Immature natural killer cell (primary cell): ENCODE data around the gene CDK6. TPM values are rescaled to one million over a fixed set of nuclear protein-coding genes. Genes with fewer than 3 reads are reported as not detected.
A peak's percentile ranks its signal among the peaks of the same experiment; 100 is the strongest.

Experiments
- DNase-seq, 3 donors: peaks; one replicate each; pipeline ENCODE4 v3.0.0; 2022; ENCODE audit warnings: mixed read lengths in 1 of 3
- H3K27ac Mint-ChIP-seq, 6 donors: one replicate each; pipeline ENCODE4 v1.8.0; 2020; ENCODE audit warnings: mixed read lengths in 6 of 6, mild to moderate bottlenecking in 5 of 6, inconsistent platforms in 4 of 6, moderate library complexity in 3 of 6
- H3K27me3 Mint-ChIP-seq, 3 donors: one replicate each; pipeline ENCODE4 v1.8.0; 2020 to 2021; ENCODE audit warnings: low read depth in 3 of 3, mild to moderate bottlenecking in 3 of 3, mixed read lengths in 3 of 3, moderate library complexity in 3 of 3, inconsistent platforms in 1 of 3
- H3K36me3 Mint-ChIP-seq, 3 donors: one replicate each; pipeline ENCODE4 v1.8.0; 2020; ENCODE audit warnings: mixed read lengths in 3 of 3, inconsistent platforms in 2 of 3, mild to moderate bottlenecking in 2 of 3
- H3K4me1 Mint-ChIP-seq, 2 donors: one replicate each; pipeline ENCODE4 v1.8.0; 2020; ENCODE audit warnings: inconsistent platforms in 2 of 2, mild to moderate bottlenecking in 2 of 2, mixed read lengths in 2 of 2, moderate library complexity in 1 of 2
- H3K4me3 Mint-ChIP-seq, 5 donors: one replicate each; pipeline ENCODE4 v1.8.0; 2020; ENCODE audit warnings: mild to moderate bottlenecking in 5 of 5, mixed read lengths in 5 of 5, inconsistent platforms in 3 of 5, moderate library complexity in 3 of 5
- H3K9me3 Mint-ChIP-seq, 6 donors: one replicate each; pipeline ENCODE4 v1.8.0; 2020; ENCODE audit warnings: mild to moderate bottlenecking in 6 of 6, mixed read lengths in 6 of 6, inconsistent platforms in 4 of 6, moderate library complexity in 3 of 6
- polyA plus RNA-seq, 3 donors: library from polyadenylated mRNA; unstranded; fragments of 300-500 nt; fragmentation: Illumina TruSeq; gene quantifications; one replicate each; pipeline ENCODE4 v1.2.3, GENCODE V29; 2021

Gene CDK6
- polyA plus RNA-seq, 3 donors from 2014 or later = 11.1 to 21.2 (median 15.8) TPM

DNA sequence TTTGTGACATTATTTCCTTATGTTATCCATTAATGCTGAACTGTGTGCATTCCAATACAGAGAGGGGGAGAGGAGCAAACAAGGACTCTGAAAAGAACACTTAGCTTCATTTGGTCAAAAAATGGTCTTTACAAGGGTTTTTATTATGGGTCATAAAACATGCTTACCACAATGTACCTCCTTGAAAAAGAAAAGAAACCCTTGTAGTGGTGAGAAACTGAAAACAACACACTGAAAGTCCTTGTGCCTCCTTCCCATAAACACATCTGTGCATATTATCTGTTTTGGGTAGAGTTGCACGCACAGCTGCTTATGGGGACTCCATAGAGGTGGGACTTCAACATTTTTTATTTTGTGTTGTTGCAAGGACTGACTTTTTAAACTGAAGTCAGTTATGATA is 98.7 kb downstream of the CDK6 start:
- Mint-ChIP-seq H3K36me3 (peaks cover 0 to 13% (median 0%) of the 10 kb centered on the region in 3 donors), H3K4me3 (no peak overlapping the region), H3K9me3 (no peaks in the 10 kb centered on the region), H3K4me1 (peaks cover 3 to 7% of the 10 kb centered on the region in 2 donors), H3K27ac (no peak overlapping the region), H3K27me3 (no peaks in the 10 kb centered on the region)
- DNase-seq = no peak

DNA sequence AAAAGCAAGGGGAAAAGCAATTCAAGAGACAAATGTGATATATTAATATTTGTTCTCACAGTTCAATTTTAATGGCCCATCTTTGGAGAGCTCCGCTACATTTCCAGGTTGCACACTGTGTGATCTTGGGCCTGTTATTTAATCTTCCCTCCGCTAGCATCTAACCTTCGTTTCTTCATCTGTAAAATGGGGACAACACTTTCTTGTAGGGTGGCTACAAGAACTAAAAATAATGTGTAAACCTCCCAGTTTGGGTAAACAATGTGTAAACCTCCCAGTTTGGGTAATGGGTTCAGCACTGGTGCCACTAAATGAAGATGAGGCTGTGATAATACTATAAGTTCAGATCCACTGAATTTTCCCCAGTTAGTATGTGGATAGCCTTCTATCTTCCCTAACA is 99.5 kb downstream of the CDK6 start:
- Mint-ChIP-seq H3K27me3 (no peaks in the 10 kb centered on the region), H3K4me1 (peaks cover 3 to 7% of the 10 kb centered on the region in 2 donors), H3K27ac (no peak overlapping the region), H3K4me3 (no peak overlapping the region), H3K9me3 (no peaks in the 10 kb centered on the region), H3K36me3 (peaks cover 0 to 13% (median 0%) of the 10 kb centered on the region in 3 donors)
- DNase-seq = no peak

DNA sequence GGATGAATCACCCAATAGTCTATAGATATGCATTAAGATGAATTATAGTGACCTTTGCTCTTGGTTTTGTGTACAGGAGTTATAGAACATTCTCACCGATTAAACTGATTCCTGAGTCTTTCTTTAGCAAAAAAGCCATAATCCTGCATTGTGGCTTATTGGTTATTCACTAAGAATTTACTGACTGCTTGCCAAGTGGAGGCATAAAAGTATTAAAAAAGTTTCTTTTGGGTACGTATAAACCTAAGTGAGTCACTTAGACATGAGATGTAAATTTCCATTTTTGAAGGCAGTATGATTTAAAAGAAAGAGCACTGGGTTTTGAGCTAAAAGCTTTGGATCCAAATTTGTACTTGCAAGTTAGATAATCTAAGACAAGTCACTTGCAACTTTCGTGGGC is 100.7 kb downstream of the CDK6 start:
- H3K27ac Mint-ChIP-seq = no peak overlapping the region
- H3K36me3 Mint-ChIP-seq = peaks cover 0 to 13% (median 0%) of the 10 kb centered on the region in 3 donors
- H3K9me3 Mint-ChIP-seq = no peaks in the 10 kb centered on the region
- H3K4me1 Mint-ChIP-seq = peaks cover 6 to 12% of the 10 kb centered on the region in 2 donors
- no peak for DNase-seq
- H3K4me3 Mint-ChIP-seq = no peak overlapping the region
- no peaks in the 10 kb centered on the region for H3K27me3 Mint-ChIP-seq

DNA sequence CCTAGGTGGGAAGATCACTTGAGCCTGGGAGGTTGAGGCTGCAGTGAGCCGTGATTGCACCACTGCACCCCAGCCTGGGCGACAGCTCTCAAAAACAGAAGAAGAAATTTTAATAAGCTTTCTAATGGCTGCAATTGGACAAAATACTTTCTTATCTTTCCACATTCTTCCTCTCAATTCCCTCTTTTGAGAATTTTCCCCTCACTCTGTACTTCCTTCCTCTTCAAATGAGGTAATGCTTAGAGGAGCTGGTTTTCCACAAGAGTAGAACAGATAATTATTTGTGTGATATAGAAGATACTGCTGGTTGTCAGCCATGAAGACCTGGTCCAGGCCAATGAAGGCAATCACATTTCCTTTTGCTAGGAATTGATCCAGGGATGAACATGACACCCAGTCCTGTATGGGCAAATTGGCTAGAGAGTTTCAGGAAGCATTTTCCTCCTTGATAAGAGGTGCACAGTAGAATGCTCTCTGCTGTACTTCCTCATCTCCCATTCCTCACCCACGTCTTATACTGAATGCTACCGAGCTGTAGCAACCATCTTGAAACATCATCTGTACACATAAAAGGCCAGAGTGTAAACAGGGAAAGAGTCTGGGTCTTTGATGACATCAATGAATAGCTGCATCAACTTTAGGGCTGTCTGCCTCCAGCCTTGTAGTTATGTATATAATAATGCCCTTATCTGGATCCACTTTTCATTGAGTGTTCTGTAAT is 103.9 kb downstream of the CDK6 start:
- Mint-ChIP-seq H3K9me3 (no peaks in the 10 kb centered on the region), H3K27me3 (no peaks in the 10 kb centered on the region), H3K4me3 (no peak overlapping the region), H3K36me3 (peaks cover 0 to 13% (median 0%) of the 10 kb centered on the region in 3 donors), H3K4me1 (peaks cover 8 to 21% of the 10 kb centered on the region in 2 donors), H3K27ac (peak overlapping the region in 1 of 6 donors; percentile 6)
- no peak for DNase-seq

DNA sequence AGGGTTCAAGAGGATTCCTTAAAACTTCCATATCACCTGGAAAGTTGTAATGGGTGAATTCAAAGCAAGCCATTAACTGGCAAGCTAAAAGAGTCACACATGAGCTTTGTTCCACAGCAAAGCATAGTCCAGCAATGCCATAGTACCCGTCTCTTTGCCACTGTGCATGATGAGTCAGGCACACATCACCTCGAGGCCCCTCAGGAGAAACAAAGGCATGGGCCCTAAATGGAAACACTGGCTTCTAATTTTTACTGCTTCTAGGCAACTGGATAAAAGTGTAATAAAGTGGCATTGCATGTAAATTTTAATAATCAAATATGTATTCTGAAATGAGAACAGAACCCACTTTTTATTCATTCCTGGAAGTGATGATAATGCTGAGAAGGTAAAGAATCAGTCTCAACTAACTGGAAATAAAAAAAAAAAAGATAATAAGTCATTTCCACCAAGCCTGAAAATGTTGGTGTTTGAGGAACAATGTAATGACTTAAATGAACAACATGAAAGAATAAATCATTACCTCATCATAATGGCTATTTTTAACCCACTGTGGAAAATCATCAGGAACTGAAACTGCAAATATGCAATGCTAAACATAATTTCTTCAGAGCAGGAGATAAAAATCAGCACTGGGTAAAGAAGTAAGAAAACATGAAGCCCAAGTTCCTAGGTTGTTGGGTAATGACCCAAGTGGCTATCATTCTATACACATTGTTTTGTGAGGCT is 104.9 kb downstream of the CDK6 start:
- DNase-seq = no peak
- H3K27ac Mint-ChIP-seq = peak overlapping the region in 1 of 6 donors; percentile 41
- peaks cover 0 to 12% (median 0%) of the 10 kb centered on the region in 3 donors for H3K36me3 Mint-ChIP-seq
- H3K27me3 Mint-ChIP-seq = no peaks in the 10 kb centered on the region
- peaks cover 8 to 21% of the 10 kb centered on the region in 2 donors for H3K4me1 Mint-ChIP-seq
- H3K4me3 Mint-ChIP-seq = no peak overlapping the region
- H3K9me3 Mint-ChIP-seq = no peaks in the 10 kb centered on the region

DNA sequence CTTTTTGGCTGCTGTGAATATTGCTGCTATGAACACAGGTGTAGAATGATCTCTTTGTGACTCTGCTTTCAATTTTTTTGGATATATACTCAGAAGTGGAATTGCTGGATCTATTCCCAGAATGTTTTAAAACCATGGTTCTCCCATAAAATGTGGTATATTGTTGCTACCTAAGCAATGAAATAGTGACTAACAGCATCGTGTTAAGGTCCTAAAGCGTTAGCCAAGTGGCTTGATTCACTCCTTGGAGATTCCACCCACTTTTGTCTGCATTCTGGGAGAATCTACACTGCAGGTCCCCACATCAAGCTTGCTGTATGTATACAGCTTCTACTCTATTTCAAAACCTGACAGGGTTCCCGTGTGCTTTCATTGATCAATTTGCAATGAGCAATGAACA is 105.6 kb downstream of the CDK6 start:
- no peaks in the 10 kb centered on the region for H3K27me3 Mint-ChIP-seq
- peak overlapping the region in 1 of 6 donors; percentile 39 for H3K27ac Mint-ChIP-seq
- H3K4me1 Mint-ChIP-seq = peaks cover 8 to 21% of the 10 kb centered on the region in 2 donors
- no peaks in the 10 kb centered on the region for H3K9me3 Mint-ChIP-seq
- no peak overlapping the region for H3K4me3 Mint-ChIP-seq
- no peak for DNase-seq
- H3K36me3 Mint-ChIP-seq = peaks cover 0 to 8% (median 0%) of the 10 kb centered on the region in 3 donors

DNA sequence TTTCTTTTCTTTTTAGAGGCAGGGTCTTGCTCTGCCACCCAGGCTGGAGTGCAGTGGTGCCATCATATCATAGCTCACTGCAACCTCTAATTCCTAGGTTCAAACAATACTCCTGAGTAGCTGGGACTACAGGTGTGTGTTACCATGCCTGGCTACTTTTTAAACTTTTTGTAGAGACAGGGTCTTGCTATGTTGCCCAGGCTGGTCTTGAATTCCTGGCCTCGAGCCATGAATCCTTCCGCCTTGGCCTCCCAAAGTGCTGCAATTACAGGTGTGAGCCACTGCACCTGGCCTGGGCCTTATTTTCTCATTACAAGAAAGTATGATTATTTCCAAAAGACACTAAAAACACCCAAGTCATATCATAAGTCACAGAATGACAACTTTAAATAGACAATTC is 106.6 kb downstream of the CDK6 start:
- no peak for DNase-seq
- Mint-ChIP-seq H3K27ac (peak overlapping the region in 1 of 6 donors; percentile 37), H3K9me3 (no peaks in the 10 kb centered on the region), H3K36me3 (peaks cover 6 to 8% (median 8%) of the 10 kb centered on the region in 3 donors), H3K27me3 (no peaks in the 10 kb centered on the region), H3K4me1 (peaks cover 10 to 21% of the 10 kb centered on the region in 2 donors), H3K4me3 (no peak overlapping the region)

DNA sequence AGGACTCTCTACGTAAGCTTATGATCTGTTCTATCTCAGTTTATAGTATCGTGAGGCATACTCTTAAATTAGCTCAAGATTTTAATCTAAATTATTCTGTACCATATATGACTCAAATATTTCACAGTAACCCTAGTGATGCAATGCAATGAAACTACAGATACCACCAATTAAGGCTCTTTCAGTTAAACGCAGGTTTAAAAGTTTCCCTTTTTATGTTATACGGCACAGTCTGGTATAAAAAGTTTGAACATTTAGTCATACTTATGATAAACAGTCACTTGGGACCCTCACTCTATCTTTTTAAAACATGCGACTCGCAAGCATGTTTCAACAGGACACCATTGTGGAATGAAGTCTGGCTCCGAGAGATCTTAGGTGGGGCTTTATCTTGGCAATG is 107.2 kb downstream of the CDK6 start:
- Mint-ChIP-seq H3K4me1 (peaks cover 10 to 21% of the 10 kb centered on the region in 2 donors), H3K9me3 (no peaks in the 10 kb centered on the region), H3K4me3 (no peak overlapping the region), H3K36me3 (peaks cover 2 to 13% (median 13%) of the 10 kb centered on the region in 3 donors), H3K27me3 (no peaks in the 10 kb centered on the region), H3K27ac (no peak overlapping the region)
- DNase-seq = no peak

DNA sequence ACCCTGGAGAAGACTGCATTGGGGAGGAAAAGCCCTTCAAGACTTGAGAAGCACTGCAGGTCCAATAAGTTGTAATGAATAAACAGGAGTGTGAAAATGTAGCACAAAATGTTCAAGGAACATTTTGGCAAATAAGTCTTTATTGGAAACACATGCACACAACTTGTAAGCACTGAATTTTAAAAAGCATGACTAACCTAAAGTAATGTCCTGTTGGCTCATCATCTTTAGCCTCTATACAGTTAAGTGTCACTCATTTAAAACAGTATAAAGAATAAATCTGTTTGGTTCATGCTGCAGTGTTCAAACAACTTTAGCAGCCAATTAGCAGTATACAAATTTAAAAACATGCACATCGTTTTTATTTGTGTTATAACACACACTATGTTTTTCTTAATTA is 108.6 kb downstream of the CDK6 start:
- H3K4me3 Mint-ChIP-seq = no peak overlapping the region
- H3K9me3 Mint-ChIP-seq = no peaks in the 10 kb centered on the region
- DNase-seq = no peak
- H3K4me1 Mint-ChIP-seq = peaks cover 10 to 21% of the 10 kb centered on the region in 2 donors
- peaks cover 0 to 20% (median 20%) of the 10 kb centered on the region in 3 donors for H3K36me3 Mint-ChIP-seq
- no peaks in the 10 kb centered on the region for H3K27me3 Mint-ChIP-seq
- H3K27ac Mint-ChIP-seq = no peak overlapping the region

DNA sequence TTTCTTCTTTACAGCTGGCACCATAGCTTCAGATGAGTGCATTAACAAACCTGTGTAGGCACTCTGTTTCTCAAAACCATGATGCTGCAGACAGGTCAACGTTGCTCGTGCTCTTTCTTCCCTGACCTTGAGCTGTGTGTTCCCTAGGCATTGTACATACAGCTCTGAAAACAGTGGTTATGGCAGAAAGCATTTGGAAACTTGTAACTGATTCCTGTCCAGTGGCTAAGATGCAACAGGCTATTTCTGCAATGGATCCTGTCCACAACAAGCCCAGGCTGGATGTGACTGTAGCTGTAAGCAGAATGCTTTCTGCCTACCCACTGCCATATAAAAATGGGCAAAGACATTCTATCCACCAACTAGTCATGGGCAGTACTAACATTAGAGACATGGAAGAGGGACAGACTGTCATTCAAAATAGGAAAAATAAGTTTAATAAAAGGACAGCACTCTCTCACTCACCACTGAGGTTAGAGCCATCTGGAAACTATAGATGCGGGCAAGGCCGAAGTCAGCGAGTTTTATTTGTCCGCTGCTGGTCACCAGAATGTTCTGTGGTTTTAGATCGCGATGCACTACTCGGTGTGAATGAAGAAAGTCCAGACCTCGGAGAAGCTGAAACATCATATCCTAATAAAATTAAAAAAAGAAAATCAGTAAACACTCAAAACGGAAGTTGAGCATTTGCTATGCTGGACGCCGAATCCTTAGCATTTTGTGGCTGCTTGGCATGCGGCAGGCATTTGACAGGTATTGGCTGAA is 111.0 kb downstream of the CDK6 start:
- Mint-ChIP-seq H3K4me3 (no peak overlapping the region), H3K27ac (no peak overlapping the region)

DNA sequence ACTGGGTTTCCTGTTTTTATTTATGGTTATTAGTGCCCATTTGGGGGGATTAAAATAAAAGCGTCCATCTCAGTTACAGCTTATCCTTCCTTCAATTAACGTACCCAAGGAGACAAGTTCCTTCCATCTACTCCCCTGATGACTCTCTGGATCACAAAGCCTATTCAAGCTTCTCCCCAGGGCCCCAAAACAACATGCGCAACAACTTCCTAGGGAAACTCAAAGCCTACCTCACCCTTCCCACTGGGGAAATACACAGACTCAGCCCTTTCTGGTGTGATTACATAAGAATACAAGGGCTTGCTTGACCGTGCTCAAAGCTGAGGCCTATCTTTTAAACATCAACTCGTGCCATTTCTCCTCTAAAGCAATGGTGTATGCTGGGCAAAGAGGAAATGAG is 112.4 kb downstream of the CDK6 start:
- Mint-ChIP-seq H3K36me3 (peaks cover 0 to 20% (median 20%) of the 10 kb centered on the region in 3 donors), H3K4me3 (no peak overlapping the region), H3K27ac (no peak overlapping the region), H3K4me1 (peaks cover 7 to 10% of the 10 kb centered on the region in 2 donors), H3K9me3 (no peaks in the 10 kb centered on the region), H3K27me3 (no peaks in the 10 kb centered on the region)
- DNase-seq = no peak

More for the DNA sequence above, 111.0 kb downstream of the CDK6 start:
- Mint-ChIP-seq H3K9me3 (no peaks in the 10 kb centered on the region), H3K27me3 (no peaks in the 10 kb centered on the region), H3K36me3 (peaks cover 0 to 20% (median 20%) of the 10 kb centered on the region in 3 donors), H3K4me1 (peaks cover 3 to 13% of the 10 kb centered on the region in 2 donors)
- DNase-seq = no peak

DNA sequence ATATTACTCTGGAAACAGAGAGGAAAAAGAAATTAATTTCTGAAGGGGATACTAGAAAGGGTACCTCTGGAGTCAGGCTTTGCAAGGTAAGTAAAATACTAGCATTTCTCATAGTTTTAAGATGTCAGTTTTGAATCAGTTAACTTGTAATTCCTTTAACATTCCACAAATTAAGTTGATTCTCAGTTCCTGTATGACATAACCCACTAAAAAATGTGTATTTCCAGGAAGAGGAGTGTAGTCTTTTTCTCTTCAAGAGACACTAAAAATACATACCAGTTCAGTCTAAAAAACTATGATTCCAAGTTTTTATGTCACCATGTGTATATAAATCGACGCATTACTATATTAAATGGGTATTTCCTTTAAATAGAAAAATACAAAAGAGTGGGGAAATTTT is 113.2 kb downstream of the CDK6 start:
- Mint-ChIP-seq H3K27me3 (no peaks in the 10 kb centered on the region), H3K4me3 (no peak overlapping the region), H3K4me1 (peaks cover 15 to 18% of the 10 kb centered on the region in 2 donors), H3K9me3 (no peaks in the 10 kb centered on the region), H3K27ac (no peak overlapping the region), H3K36me3 (peaks cover 0 to 20% (median 20%) of the 10 kb centered on the region in 3 donors)
- no peak for DNase-seq

DNA sequence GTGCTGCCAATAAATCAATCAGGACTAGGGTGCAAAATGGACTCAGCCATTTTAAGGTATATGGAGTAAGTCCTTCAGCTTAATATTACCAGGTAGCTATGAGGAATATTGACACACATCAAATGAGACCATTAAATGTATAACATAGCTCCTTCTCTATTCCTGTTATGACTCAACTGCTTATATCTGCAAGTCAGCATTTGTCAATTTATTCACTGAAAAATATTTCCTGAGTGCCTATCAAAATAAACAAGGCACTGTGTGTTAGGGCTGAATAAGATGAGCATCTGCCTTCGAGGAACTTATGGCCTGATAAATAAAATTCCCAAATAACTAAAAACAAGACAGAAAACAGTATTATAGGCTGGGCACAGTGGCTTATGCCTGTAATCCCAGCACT is 113.8 kb downstream of the CDK6 start:
- no peak overlapping the region for H3K4me3 Mint-ChIP-seq
- no peaks in the 10 kb centered on the region for H3K9me3 Mint-ChIP-seq
- H3K4me1 Mint-ChIP-seq = peaks cover 21 to 24% of the 10 kb centered on the region in 2 donors
- no peak for DNase-seq
- no peak overlapping the region for H3K27ac Mint-ChIP-seq
- H3K27me3 Mint-ChIP-seq = peaks cover 0 to 4% (median 0%) of the 10 kb centered on the region in 3 donors
- peaks cover 0 to 20% (median 20%) of the 10 kb centered on the region in 3 donors for H3K36me3 Mint-ChIP-seq
